SU-DHL-6 (cell line): ENCODE measurements around the gene PFDN5.

Experiments used
- H2AFZ ChIP-seq: fragments of 200-600 bp; sonication (generic); 2 replicates; pipeline ENCODE4 v1.6.1; 2014; ENCODE audit warnings: low read depth, mild to moderate bottlenecking, moderate library complexity, mixed read lengths, antibody characterized with exemption, low read length; ENCODE audit not compliant: severe bottlenecking
- H3F3A ChIP-seq: fragments of 200-600 bp; shearing (Covaris generic); 2 replicates; pipeline ENCODE4 v1.6.0; 2016; ENCODE audit warnings: antibody characterized with exemption, mild to moderate bottlenecking; ENCODE audit not compliant: insufficient read depth
- H3K27ac ChIP-seq: fragments of 200-600 bp; sonication (generic); 2 replicates; pipeline ENCODE4 v1.5.1; 2016; ENCODE audit warnings: low read depth, mild to moderate bottlenecking, low read length, moderate library complexity, mixed read lengths
- H3K27me3 ChIP-seq: fragments of 200-600 bp; sonication (generic), shearing (Covaris generic); 2 replicates; pipeline ENCODE4 v1.6.0; 2014; ENCODE audit warnings: mild to moderate bottlenecking, low read length
- H3K36me3 ChIP-seq: fragments of 200-600 bp; sonication (generic); 2 replicates; pipeline ENCODE4 v1.6.1; 2014; ENCODE audit warnings: mild to moderate bottlenecking, low read length, mixed read lengths
- H3K4me2 ChIP-seq: fragments of 300-600, 200-600 bp; shearing (Covaris generic), sonication (generic); 2 replicates; pipeline ENCODE4 v1.6.0; 2014; ENCODE audit warnings: low read length, low read depth, mild to moderate bottlenecking; ENCODE audit not compliant: poor library complexity, severe bottlenecking
- H3K4me3 ChIP-seq: fragments of 200-600 bp; sonication (generic); 2 replicates; pipeline ENCODE4 v1.5.1; 2014; ENCODE audit warnings: antibody characterized with exemption, low read length, mild to moderate bottlenecking, mixed read lengths; ENCODE audit not compliant: insufficient read depth, poor library complexity, severe bottlenecking
- H3K79me2 ChIP-seq: fragments of 200-600 bp; sonication (generic); 2 replicates; pipeline ENCODE4 v1.6.1; 2014; ENCODE audit warnings: mild to moderate bottlenecking, low read length, moderate library complexity; ENCODE audit not compliant: insufficient read depth
- H3K9ac ChIP-seq: fragments of 200-600 bp; sonication (generic); 2 replicates; pipeline ENCODE4 v1.7.0; 2014; ENCODE audit warnings: mild to moderate bottlenecking, low read length
- H3K9me2 ChIP-seq: fragments of 200-600 bp; sonication (generic); replicated peaks from 2 replicates; pipeline ENCODE4 v1.6.1; 2014; ENCODE audit warnings: low read length; ENCODE audit not compliant: insufficient read depth
- H3K9me3 ChIP-seq: fragments of 200-600 bp; sonication (generic); 2 replicates; pipeline ENCODE4 v1.6.1; 2014; ENCODE audit warnings: low read length, mixed read lengths; ENCODE audit not compliant: insufficient read depth
- H4K20me1 ChIP-seq: fragments of 200-600 bp; sonication (generic); 2 replicates; pipeline ENCODE4 v1.6.1; 2014; ENCODE audit warnings: low read depth, mild to moderate bottlenecking, antibody characterized with exemption, low read length, moderate library complexity, mixed read lengths
- EZH2phosphoT487 ChIP-seq: fragments of 200-600 bp; sonication (generic), shearing (Covaris generic); conservative IDR thresholded peaks from 2 replicates; pipeline ENCODE4 v1.6.1; 2018; ENCODE audit warnings: mild to moderate bottlenecking, antibody characterized with exemption, low read length, moderate library complexity, mixed read lengths
- TF ChIP-seq, protein P1 (sequence below): fragments of 200-600 bp; sonication (generic); IDR thresholded peaks from one replicate; pipeline ENCODE4 v1.5.1; 2017; ENCODE audit warnings: antibody characterized with exemption, mild to moderate bottlenecking, low read length, moderate library complexity; ENCODE audit not compliant: insufficient read depth, poor library complexity, severe bottlenecking

The PFDN5 gene

DNA sequence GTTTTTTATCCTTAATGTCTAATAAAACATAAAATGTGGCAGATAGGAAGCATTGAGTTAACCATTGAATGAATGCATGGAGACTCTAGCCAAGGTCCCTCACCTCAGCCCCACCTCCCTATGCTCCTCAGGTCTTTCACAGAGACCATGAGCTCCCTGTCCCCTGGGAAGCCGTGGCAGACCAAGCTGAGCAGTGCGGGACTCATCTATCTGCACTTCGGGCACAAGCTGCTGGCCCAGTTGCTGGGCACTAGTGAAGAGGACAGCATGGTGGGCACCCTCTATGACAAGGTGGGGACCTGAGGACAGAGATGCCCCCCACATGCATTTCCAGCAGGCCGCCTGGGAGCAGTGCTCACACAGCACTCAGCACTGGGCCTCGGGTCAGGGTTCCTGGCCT is 7.6 kb downstream of the PFDN5 start:
- Histone ChIP-seq H3K36me3 (no peaks in the 10 kb centered on the region), H3K27me3 (no peaks in the 10 kb centered on the region), H3K9ac (no peak overlapping the region), H3K9me2 (no peaks in the 10 kb centered on the region), H3K27ac (no peak overlapping the region), H3K4me2 (no peak overlapping the region), H3K79me2 (peaks cover 9% of the 10 kb centered on the region; the same call in 1 of the 2 replicates), H3K9me3 (no peaks in the 10 kb centered on the region), H3K4me3 (no peak overlapping the region), H2AFZ (no peak overlapping the region), H4K20me1 (no peaks in the 10 kb centered on the region), H3F3A (peaks cover 14% of the 10 kb centered on the region)
- no peak for TF ChIP-seq EZH2phosphoT487
- TF ChIP-seq, protein P1, sequence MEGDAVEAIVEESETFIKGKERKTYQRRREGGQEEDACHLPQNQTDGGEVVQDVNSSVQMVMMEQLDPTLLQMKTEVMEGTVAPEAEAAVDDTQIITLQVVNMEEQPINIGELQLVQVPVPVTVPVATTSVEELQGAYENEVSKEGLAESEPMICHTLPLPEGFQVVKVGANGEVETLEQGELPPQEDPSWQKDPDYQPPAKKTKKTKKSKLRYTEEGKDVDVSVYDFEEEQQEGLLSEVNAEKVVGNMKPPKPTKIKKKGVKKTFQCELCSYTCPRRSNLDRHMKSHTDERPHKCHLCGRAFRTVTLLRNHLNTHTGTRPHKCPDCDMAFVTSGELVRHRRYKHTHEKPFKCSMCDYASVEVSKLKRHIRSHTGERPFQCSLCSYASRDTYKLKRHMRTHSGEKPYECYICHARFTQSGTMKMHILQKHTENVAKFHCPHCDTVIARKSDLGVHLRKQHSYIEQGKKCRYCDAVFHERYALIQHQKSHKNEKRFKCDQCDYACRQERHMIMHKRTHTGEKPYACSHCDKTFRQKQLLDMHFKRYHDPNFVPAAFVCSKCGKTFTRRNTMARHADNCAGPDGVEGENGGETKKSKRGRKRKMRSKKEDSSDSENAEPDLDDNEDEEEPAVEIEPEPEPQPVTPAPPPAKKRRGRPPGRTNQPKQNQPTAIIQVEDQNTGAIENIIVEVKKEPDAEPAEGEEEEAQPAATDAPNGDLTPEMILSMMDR = no peak

GRCh38 chr12:53306826-53307225 is 11.5 kb downstream of the PFDN5 start:
- Histone ChIP-seq H3K79me2 (no peaks in the 10 kb centered on the region), H4K20me1 (no peaks in the 10 kb centered on the region), H3K9me3 (no peaks in the 10 kb centered on the region), H3K9me2 (no peaks in the 10 kb centered on the region), H3K9ac (no peak overlapping the region), H3K4me3 (no peak overlapping the region), H2AFZ (no peak overlapping the region), H3K27me3 (no peaks in the 10 kb centered on the region), H3K36me3 (no peaks in the 10 kb centered on the region; the same call in 1 of the 2 replicates), H3K4me2 (no peak overlapping the region), H3K27ac (no peak overlapping the region), H3F3A (no peaks in the 10 kb centered on the region)
- TF ChIP-seq, protein P1 = no peak
- no peak for TF ChIP-seq EZH2phosphoT487

GRCh38 chr12:53308276-53308675 is 12.9 kb downstream of the PFDN5 start:
- Histone ChIP-seq H3K36me3 (no peaks in the 10 kb centered on the region; the same call in 1 of the 2 replicates), H4K20me1 (no peaks in the 10 kb centered on the region)

More at GRCh38 chr12:53308276-53308675, 12.9 kb downstream of the PFDN5 start:
- Histone ChIP-seq H3F3A (no peaks in the 10 kb centered on the region), H3K9me3 (no peaks in the 10 kb centered on the region), H3K79me2 (no peaks in the 10 kb centered on the region), H3K9ac (no peak overlapping the region), H3K27me3 (no peaks in the 10 kb centered on the region), H3K9me2 (no peaks in the 10 kb centered on the region), H3K4me3 (no peak overlapping the region), H3K4me2 (no peak overlapping the region), H3K27ac (no peak overlapping the region), H2AFZ (no peak overlapping the region)
- no peak for TF ChIP-seq EZH2phosphoT487
- TF ChIP-seq, protein P1 = no peak
